Umbilical cord (tissue), 2 donors: ENCODE results near the gene TMEM200A. TPM values are rescaled to one million over a fixed set of nuclear protein-coding genes. Genes with fewer than 3 reads are reported as not detected.

Source experiments
- DNase-seq: peaks from one replicate; pipeline ENCODE4 v3.0.0-alpha.2; 2015; ENCODE audit warnings: low spot score
- total RNA-seq: library from RNA; depleted of rRNA; stranded (reverse); fragments of >200 nt; gene quantifications from one replicate; pipeline ENCODE4 v1.2.3, GENCODE V29; 2014; ENCODE audit warnings: low replicate concordance; ENCODE audit not compliant: insufficient read depth

The TMEM200A gene
- total RNA-seq, 1 donor from 2014 or later, result 22.1 TPM

GRCh38 chr6:130424710-130425109 is 58.9 kb downstream of the TMEM200A start:
- no peak for DNase-seq

GRCh38 chr6:130425537-130425936 is 59.7 kb downstream of the TMEM200A start:
- peak; percentile 66 for DNase-seq

- DNase-seq, result peak; percentile 78
Observed at GRCh38 chr6:130426066-130426721, 60.4 kb downstream of the TMEM200A start.

GRCh38 chr6:130431346-130431852 is 65.6 kb downstream of the TMEM200A start:
- no peak for DNase-seq

- DNase-seq, result no peak
Observed at GRCh38 chr6:130432838-130433237, 67.0 kb downstream of the TMEM200A start.

- DNase-seq, result peak; percentile 70
Observed at GRCh38 chr6:130434174-130434873, 68.5 kb downstream of the TMEM200A start.

- no peak for DNase-seq
Observed at GRCh38 chr6:130435181-130435580, 69.4 kb downstream of the TMEM200A start.

GRCh38 chr6:130437961-130438360 is 72.1 kb downstream of the TMEM200A start:
- peak; percentile 91 for DNase-seq

- DNase-seq, result no peak
Observed at GRCh38 chr6:130447374-130447773, 81.6 kb downstream of the TMEM200A start.

- DNase-seq, result no peak
Observed at GRCh38 chr6:130452336-130452735, 86.5 kb downstream of the TMEM200A start.

GRCh38 chr6:130453230-130453629 is 87.4 kb downstream of the TMEM200A start:
- no peak for DNase-seq

GRCh38 chr6:130457605-130458004 is 91.8 kb downstream of the TMEM200A start:
- DNase-seq, result no peak

GRCh38 chr6:130459316-130459715 is 93.5 kb downstream of the TMEM200A start:
- DNase-seq, result no peak

GRCh38 chr6:130460934-130461333 is 95.1 kb downstream of the TMEM200A start:
- no peak for DNase-seq

GRCh38 chr6:130466052-130466747 is 100.4 kb downstream of the TMEM200A start:
- DNase-seq, result no peak

- no peak for DNase-seq
Observed at GRCh38 chr6:130466748-130467061, 100.9 kb downstream of the TMEM200A start.

GRCh38 chr6:130467146-130468050 is 101.6 kb downstream of the TMEM200A start:
- DNase-seq, result no peak

GRCh38 chr6:130470766-130471165 is 104.9 kb downstream of the TMEM200A start:
- DNase-seq, result no peak

GRCh38 chr6:130473886-130474285 is 108.1 kb downstream of the TMEM200A start:
- no peak for DNase-seq

- DNase-seq, result peak; percentile 43
Observed at GRCh38 chr6:130482645-130483390, 117.0 kb downstream of the TMEM200A start.

- no peak for DNase-seq
Observed at GRCh38 chr6:130485870-130486269, 120.1 kb downstream of the TMEM200A start.
